SK-N-SH treated with all-trans-retinoic acid at 6 μM for 48 hours (cell line): ENCODE data around the gene COL23A1.
"Not testable (repeated sequence)": the region's sequence is repeated elsewhere in the genome, so short reads cannot be mapped to it uniquely, and the experiment has no call there.

Experiments used
- ATAC-seq: fragments of 200-7000 bp; cut with Tn5 transposase; 3 replicates; pipeline ENCODE4 v1.9.1; 2020; ENCODE audit warnings: mild to moderate bottlenecking, moderate library complexity
- ARNTL ChIP-seq: fragments of 450-650 bp; formaldehyde crosslinking; IDR thresholded peaks from 2 replicates; pipeline ENCODE4 v1.5.0; 2020; ENCODE audit warnings: low read depth, mild to moderate bottlenecking, moderate library complexity, borderline replicate concordance
- BACH2 ChIP-seq: fragments of 250-450 bp; sonication (Bioruptor Pico); IDR thresholded peaks from 2 replicates; pipeline ENCODE4 v1.9.0; 2021; ENCODE audit warnings: mild to moderate bottlenecking, borderline replicate concordance
- CREB5 ChIP-seq: fragments of 250-450 bp; sonication (Bioruptor Pico); IDR thresholded peaks from 2 replicates; pipeline ENCODE4 v1.5.1; 2020; ENCODE audit warnings: low read depth, mild to moderate bottlenecking, moderate library complexity
- CSDC2 ChIP-seq: fragments of 250-450 bp; sonication (Bioruptor Pico); IDR thresholded peaks from 2 replicates; pipeline ENCODE4 v1.5.0; 2020; ENCODE audit warnings: mild to moderate bottlenecking, moderate library complexity
- CSRNP3 ChIP-seq: fragments of 250-450 bp; sonication (Bioruptor Pico); IDR thresholded peaks from 2 replicates; pipeline ENCODE4 v1.5.1; 2021; ENCODE audit warnings: mild to moderate bottlenecking, moderate library complexity
- ESRRG ChIP-seq: fragments of 250-450 bp; sonication (Bioruptor Pico); IDR thresholded peaks from 2 replicates; pipeline ENCODE4 v1.6.1; 2021; ENCODE audit warnings: mild to moderate bottlenecking
- GLIS3 ChIP-seq: fragments of 250-450 bp; sonication (Bioruptor Pico); IDR thresholded peaks from 2 replicates; pipeline ENCODE4 v1.5.0; 2020; ENCODE audit warnings: mild to moderate bottlenecking, moderate library complexity
- ISL1 ChIP-seq: fragments of 250-450 bp; sonication (Bioruptor Pico); IDR thresholded peaks from 2 replicates; pipeline ENCODE4 v2.1.2; 2022; ENCODE audit warnings: mild to moderate bottlenecking, moderate library complexity
- OSR1 ChIP-seq: fragments of 250-450 bp; sonication (Bioruptor Pico); IDR thresholded peaks from 2 replicates; pipeline ENCODE4 v1.8.0; 2022; ENCODE audit warnings: moderate library complexity, mild to moderate bottlenecking, inconsistent platforms
- PATZ1 ChIP-seq: fragments of 250-450 bp; sonication (Bioruptor Pico); IDR thresholded peaks from 2 replicates; pipeline ENCODE4 v1.8.0; 2020; ENCODE audit warnings: mild to moderate bottlenecking, moderate library complexity, borderline replicate concordance
- POU6F1 ChIP-seq: fragments of 250-450 bp; sonication (Bioruptor Pico); IDR thresholded peaks from 2 replicates; pipeline ENCODE4 v1.8.0; 2021; ENCODE audit warnings: low read depth, mild to moderate bottlenecking, moderate library complexity, borderline replicate concordance
- PPARA ChIP-seq: fragments of 250-450 bp; sonication (Bioruptor Pico); IDR thresholded peaks from 2 replicates; pipeline ENCODE4 v1.5.0; 2020; ENCODE audit warnings: mild to moderate bottlenecking, borderline replicate concordance
- RARB ChIP-seq: fragments of 250-450 bp; sonication (Bioruptor Pico); IDR thresholded peaks from 2 replicates; pipeline ENCODE4 v1.8.0; 2021; ENCODE audit warnings: mild to moderate bottlenecking, moderate library complexity
- SNAI2 ChIP-seq: fragments of 250-450 bp; sonication (Bioruptor Pico); IDR thresholded peaks from 2 replicates; pipeline ENCODE4 v1.5.0; 2020; ENCODE audit warnings: mild to moderate bottlenecking, moderate library complexity
- TCF4 ChIP-seq: fragments of 250-450 bp; sonication (Bioruptor Pico); IDR thresholded peaks from 2 replicates; pipeline ENCODE4 v1.8.0; 2021; ENCODE audit warnings: mild to moderate bottlenecking, moderate library complexity, borderline replicate concordance
- TSHZ2 ChIP-seq: fragments of 250-450 bp; sonication (Bioruptor Pico); IDR thresholded peaks from 2 replicates; pipeline ENCODE4 v1.5.0; 2020; ENCODE audit warnings: mild to moderate bottlenecking, moderate library complexity
- ZC3H10 ChIP-seq: fragments of 250-450 bp; sonication (Bioruptor Pico); IDR thresholded peaks from 2 replicates; pipeline ENCODE4 v1.5.1; 2021; ENCODE audit warnings: mild to moderate bottlenecking, moderate library complexity
- ZFP3 ChIP-seq: fragments of 250-450 bp; sonication (Bioruptor Pico); IDR thresholded peaks from 2 replicates; pipeline ENCODE4 v1.5.0; 2020; ENCODE audit warnings: mild to moderate bottlenecking, moderate library complexity
- ZFP30 ChIP-seq: fragments of 450-650 bp; formaldehyde crosslinking; IDR thresholded peaks from 2 replicates; pipeline ENCODE4 v1.5.0; 2022; ENCODE audit warnings: mild to moderate bottlenecking, moderate library complexity
- ZNF565 ChIP-seq: fragments of 450-650 bp; formaldehyde crosslinking; conservative IDR thresholded peaks from 2 replicates; pipeline ENCODE4 v1.5.0; 2020; ENCODE audit warnings: low read depth, mild to moderate bottlenecking, moderate library complexity
- ZNF70 ChIP-seq: fragments of 450-650 bp; formaldehyde crosslinking; IDR thresholded peaks from 2 replicates; pipeline ENCODE4 v1.5.0; 2020; ENCODE audit warnings: mild to moderate bottlenecking, moderate library complexity
- ZNF8 ChIP-seq: fragments of 450-650 bp; formaldehyde crosslinking; IDR thresholded peaks from 2 replicates; pipeline ENCODE4 v1.5.0; 2020; ENCODE audit warnings: mild to moderate bottlenecking, moderate library complexity

COL23A1 gene

GRCh38 chr5:178256746-178257145 lies 333.4 kb downstream of the COL23A1 start:
- no peak for ATAC-seq
- TF ChIP-seq ZNF565 (no peak), ISL1 (CRISPR knock-in tag) (no peak), SNAI2 (CRISPR knock-in tag) (no peak), ZNF8 (CRISPR knock-in tag) (no peak), ARNTL (CRISPR knock-in tag) (no peak), ZFP30 (CRISPR knock-in tag) (no peak), PATZ1 (CRISPR knock-in tag) (no peak), TCF4 (CRISPR knock-in tag) (no peak), GLIS3 (CRISPR knock-in tag) (no peak), ZNF70 (no peak), PPARA (no peak), CSDC2 (no peak), OSR1 (CRISPR knock-in tag) (no peak), ZFP3 (CRISPR knock-in tag) (no peak), TSHZ2 (no peak), RARB (CRISPR knock-in tag) (no peak), ZC3H10 (CRISPR knock-in tag) (no peak), ESRRG (no peak), CREB5 (no peak), POU6F1 (no peak)

GRCh38 chr5:178253632-178254031 lies 336.6 kb downstream of the COL23A1 start:
- ATAC-seq = not testable (repeated sequence)

- TF ChIP-seq ARNTL (CRISPR knock-in tag) = no peak
- no peak for TF ChIP-seq ISL1 (CRISPR knock-in tag)
- no peak for TF ChIP-seq CSRNP3 (CRISPR knock-in tag)
- no peak for TF ChIP-seq ZNF70
- no peak for TF ChIP-seq GLIS3 (CRISPR knock-in tag)
- no peak for TF ChIP-seq ZNF8 (CRISPR knock-in tag)
- TF ChIP-seq ZFP3 (CRISPR knock-in tag) = no peak
- TF ChIP-seq TCF4 (CRISPR knock-in tag) = no peak
- TF ChIP-seq OSR1 (CRISPR knock-in tag) = no peak
- TF ChIP-seq POU6F1 = no peak
- TF ChIP-seq BACH2 (CRISPR knock-in tag) = no peak
- no peak for TF ChIP-seq ESRRG
- TF ChIP-seq CREB5 = no peak
- no peak for TF ChIP-seq ZC3H10 (CRISPR knock-in tag)
- no peak for TF ChIP-seq PATZ1 (CRISPR knock-in tag)
- TF ChIP-seq PPARA = no peak
- no peak for TF ChIP-seq CSDC2
- no peak for ATAC-seq
These were observed 337.9 kb downstream of the COL23A1 start for GRCh38 chr5:178252258-178252657.
